Erythroblast (primary cell): ENCODE measurements around the gene CD3G.

Experiments
- GATA1 ChIP-seq: IDR thresholded peaks from 2 replicates; pipeline ENCODE4 v1.6.1; 2011; ENCODE audit warnings: low read depth, mild to moderate bottlenecking, control low read depth, low read length, moderate library complexity
- POLR2A ChIP-seq: IDR thresholded peaks from 2 replicates; pipeline ENCODE4 v1.6.1; 2011; ENCODE audit warnings: mild to moderate bottlenecking, low read length

- TF ChIP-seq POLR2A, result no peak
- no peak for TF ChIP-seq GATA1
Observed at GRCh38 chr11:118373263-118373662, 29.1 kb downstream of the CD3G start.
